Left renal cortex interstitium (tissue), 4 donors: Measurements from ENCODE around the gene C5orf52. TPM values are rescaled to one million over a fixed set of nuclear protein-coding genes. Genes with fewer than 3 reads are reported as not detected.
"Not testable (repeated sequence)": the region's sequence is repeated elsewhere in the genome, so short reads cannot be mapped to it uniquely, and the experiment has no call there.

Source experiments
- DNase-seq, 4 donors: peaks; one replicate each; pipeline ENCODE4 v3.0.0-alpha.2; 2013; ENCODE audit warnings: low read depth in 4 of 4, low spot score in 2 of 4, missing footprints in 1 of 4
- polyA plus RNA-seq, 4 donors: library from polyadenylated mRNA; unstranded; fragments of 120-200 nt; gene quantifications; one replicate each; pipeline ENCODE4 v1.2.1, GENCODE V29; 2013; ENCODE audit not compliant: insufficient read length in 4 of 4

The C5orf52 gene
- polyA plus RNA-seq, 4 donors = not detected

- DNase-seq = peak in 3 of 4 donors; percentile 20 to 48 (median 47)
Measured at GRCh38 chr5:157718519-157718918, 47.2 kb downstream of the C5orf52 start.

GRCh38 chr5:157719245-157719644 lies 47.9 kb downstream of the C5orf52 start:
- no peak for DNase-seq

- DNase-seq = no peak
Measured at GRCh38 chr5:157721159-157721558, 49.8 kb downstream of the C5orf52 start.

GRCh38 chr5:157722895-157723294 lies 51.6 kb downstream of the C5orf52 start:
- DNase-seq = not testable (repeated sequence)

- DNase-seq = not testable (repeated sequence)
Measured at GRCh38 chr5:157726607-157727006, 55.3 kb downstream of the C5orf52 start.

GRCh38 chr5:157727858-157728257 lies 56.5 kb downstream of the C5orf52 start:
- not testable (repeated sequence) for DNase-seq

Other genes starting within 250 kb of the C5orf52 start
- 1 to 10 TPM in 1 of 4 donors, under 1 TPM in 3; 0.41 to 1.0 (median 0.65) TPM for gene NIPAL4, start 211.3 kb upstream of the C5orf52 start, polyA plus RNA-seq
- 10 to 100 TPM in 1 of 4 donors, 1 to 10 TPM in 3; 8.3 to 10.3 (median 9.9) TPM for gene ADAM19, start 95.8 kb upstream of the C5orf52 start, polyA plus RNA-seq
- gene SOX30, start 19.1 kb upstream of the C5orf52 start, polyA plus RNA-seq = under 1 TPM; 0.39 to 0.79 (median 0.61) TPM
- 10 to 100 TPM; 24.2 to 32.9 (median 24.9) TPM for gene THG1L, start 59.9 kb downstream of the C5orf52 start, polyA plus RNA-seq
- 1 to 10 TPM; 7.4 to 8.6 (median 7.8) TPM for gene LSM11, start 72.2 kb downstream of the C5orf52 start, polyA plus RNA-seq
- 100 to 1,000 TPM; 110 to 144 (median 130) TPM for gene CLINT1, start 187.6 kb downstream of the C5orf52 start, polyA plus RNA-seq